ENCODE measurements around the gene CCDC85B.

CCDC85B gene

GRCh38 chr11:65931773-65932557 is 41.5 kb downstream of the CCDC85B start:
- no peak for TF ChIP-seq EZH2 (IDR thresholded peaks at IDR 0.05; ENCODE audit: borderline replicate concordance, low read length)
- peak; percentile 5; the same call in 1 of the 2 replicates for TF ChIP-seq CTCF (IDR thresholded peaks at IDR 0.05; ENCODE audit: low read length)

GRCh38 chr11:65932558-65932919 is 42.1 kb downstream of the CCDC85B start:
- no peaks in the 10 kb centered on the region for H4K20me1 ChIP-seq (ENCODE audit: insufficient read depth, low read length)
- H3K27me3 ChIP-seq (ENCODE audit: insufficient read depth, low read length), result no peaks in the 10 kb centered on the region
- H3K9me2 ChIP-seq (ENCODE audit: low read depth, low read length), result no peaks in the 10 kb centered on the region
- H3K9ac ChIP-seq (ENCODE audit: low read length), result no peak overlapping the region
- no peak for TF ChIP-seq EZH2 (IDR thresholded peaks at IDR 0.05; ENCODE audit: borderline replicate concordance, low read length)
- TF ChIP-seq CTCF (IDR thresholded peaks at IDR 0.05; ENCODE audit: low read length), result peak; percentile 4; the same call in 1 of the 2 replicates
- no peaks in the 10 kb centered on the region for H3K36me3 ChIP-seq (ENCODE audit: insufficient read depth, low read length)
- no peak overlapping the region for H3K27ac ChIP-seq (ENCODE audit: low read depth, low read length, poor library complexity, severe bottlenecking)
- H3K4me1 ChIP-seq (ENCODE audit: insufficient read depth, low read length, severe bottlenecking), result peaks cover 12% of the 10 kb centered on the region
- H3K4me3 ChIP-seq (ENCODE audit: low read depth, low read length, poor library complexity, severe bottlenecking), result no peak overlapping the region
- no peaks in the 10 kb centered on the region for H3K9me3 ChIP-seq (ENCODE audit: low read length)
- no peaks in the 10 kb centered on the region for H3F3A ChIP-seq (ENCODE audit: insufficient read depth, low read length)
- no peak overlapping the region for H3K4me2 ChIP-seq (ENCODE audit: low read length)
- H3K79me2 ChIP-seq (ENCODE audit: insufficient read depth, low read length), result no peaks in the 10 kb centered on the region
- no peak overlapping the region for H2AFZ ChIP-seq (ENCODE audit: low read length)

More at GRCh38 chr11:65931773-65932557, 41.5 kb downstream of the CCDC85B start:
- no peaks in the 10 kb centered on the region for H3K79me2 ChIP-seq (ENCODE audit: insufficient read depth, low read length)
- no peaks in the 10 kb centered on the region for H3F3A ChIP-seq (ENCODE audit: insufficient read depth, low read length)
- no peak overlapping the region for H3K4me2 ChIP-seq (ENCODE audit: low read length)
- no peak overlapping the region for H3K27ac ChIP-seq (ENCODE audit: low read depth, low read length, poor library complexity, severe bottlenecking)
- H3K4me1 ChIP-seq (ENCODE audit: insufficient read depth, low read length, severe bottlenecking), result peaks cover 13% of the 10 kb centered on the region
- H3K9me2 ChIP-seq (ENCODE audit: low read depth, low read length), result no peaks in the 10 kb centered on the region
- H3K4me3 ChIP-seq (ENCODE audit: low read depth, low read length, poor library complexity, severe bottlenecking), result no peak overlapping the region
- H2AFZ ChIP-seq (ENCODE audit: low read length), result 0 out of 2 replicates have a peak overlapping the region, but pooled peaks have one; percentile 69
- H4K20me1 ChIP-seq (ENCODE audit: insufficient read depth, low read length), result no peaks in the 10 kb centered on the region
- no peaks in the 10 kb centered on the region for H3K36me3 ChIP-seq (ENCODE audit: insufficient read depth, low read length)
- H3K9ac ChIP-seq (ENCODE audit: low read length), result no peak overlapping the region
- H3K27me3 ChIP-seq (ENCODE audit: insufficient read depth, low read length), result no peaks in the 10 kb centered on the region
- no peaks in the 10 kb centered on the region for H3K9me3 ChIP-seq (ENCODE audit: low read length)

- H3K4me1 ChIP-seq (ENCODE audit: insufficient read depth, low read length, severe bottlenecking), result no peaks in the 10 kb centered on the region
- no peaks in the 10 kb centered on the region for H3K79me2 ChIP-seq (ENCODE audit: insufficient read depth, low read length)
- H3K27ac ChIP-seq (ENCODE audit: low read depth, low read length, poor library complexity, severe bottlenecking), result no peak overlapping the region
- no peaks in the 10 kb centered on the region for H3K27me3 ChIP-seq (ENCODE audit: insufficient read depth, low read length)
- H3K9me3 ChIP-seq (ENCODE audit: low read length), result no peaks in the 10 kb centered on the region
- no peak overlapping the region for H3K4me2 ChIP-seq (ENCODE audit: low read length)
- H4K20me1 ChIP-seq (ENCODE audit: insufficient read depth, low read length), result no peaks in the 10 kb centered on the region
- no peaks in the 10 kb centered on the region for H3K9me2 ChIP-seq (ENCODE audit: low read depth, low read length)
- H3K36me3 ChIP-seq (ENCODE audit: insufficient read depth, low read length), result no peaks in the 10 kb centered on the region
- TF ChIP-seq CTCF (IDR thresholded peaks at IDR 0.05; ENCODE audit: low read length), result no peak
- no peak for TF ChIP-seq EZH2 (IDR thresholded peaks at IDR 0.05; ENCODE audit: borderline replicate concordance, low read length)
- H3F3A ChIP-seq (ENCODE audit: insufficient read depth, low read length), result no peaks in the 10 kb centered on the region
- H2AFZ ChIP-seq (ENCODE audit: low read length), result no peak overlapping the region
- no peak overlapping the region for H3K4me3 ChIP-seq (ENCODE audit: low read depth, low read length, poor library complexity, severe bottlenecking)
- no peak overlapping the region for H3K9ac ChIP-seq (ENCODE audit: low read length)
Observed at GRCh38 chr11:65934014-65934413, 43.5 kb downstream of the CCDC85B start.
